GM12874 (cell line): Measurements from ENCODE around the gene STX8.

Experiments used
- TF ChIP-seq, protein P1 (sequence below): IDR thresholded peaks from 2 replicates; pipeline ENCODE4 v1.5.1; 2011; ENCODE audit warnings: low read depth, mild to moderate bottlenecking, control low read depth, low read length, moderate library complexity; ENCODE audit not compliant: insufficient read depth

Gene STX8

DNA sequence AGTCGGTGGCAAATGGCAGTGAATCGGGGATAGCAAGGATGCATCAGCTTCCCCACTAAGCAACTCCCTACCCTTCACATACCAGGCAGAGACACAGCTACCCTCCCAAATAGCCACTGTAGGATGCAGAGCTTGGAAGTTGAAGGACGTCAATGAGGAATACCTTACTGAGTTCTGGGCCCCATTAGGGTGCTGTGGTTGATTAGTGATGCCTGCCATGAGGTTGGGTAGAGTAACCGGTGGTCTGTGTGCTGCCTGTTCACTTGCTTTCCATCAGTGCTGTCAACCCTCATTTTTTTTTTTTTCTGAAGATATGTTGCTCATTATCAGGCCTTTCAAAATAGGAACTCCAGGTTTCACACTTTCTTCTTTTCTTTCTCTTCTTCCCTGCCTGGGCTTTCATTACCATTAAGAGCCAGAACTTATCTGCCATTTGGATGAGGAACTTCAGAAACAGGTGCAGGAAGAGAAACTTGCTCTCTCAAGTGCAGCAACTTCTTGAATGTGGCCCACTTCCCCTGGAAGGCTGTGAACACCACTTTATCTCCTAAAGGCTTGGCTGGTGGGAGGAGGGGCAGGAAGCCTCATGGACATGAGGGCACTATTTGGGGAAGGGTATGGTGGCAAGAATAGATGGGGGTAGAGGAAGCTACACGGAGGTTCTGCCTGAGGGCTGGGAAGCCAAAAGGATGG lies 370.8 kb downstream of the STX8 start:
- TF ChIP-seq, protein P1, sequence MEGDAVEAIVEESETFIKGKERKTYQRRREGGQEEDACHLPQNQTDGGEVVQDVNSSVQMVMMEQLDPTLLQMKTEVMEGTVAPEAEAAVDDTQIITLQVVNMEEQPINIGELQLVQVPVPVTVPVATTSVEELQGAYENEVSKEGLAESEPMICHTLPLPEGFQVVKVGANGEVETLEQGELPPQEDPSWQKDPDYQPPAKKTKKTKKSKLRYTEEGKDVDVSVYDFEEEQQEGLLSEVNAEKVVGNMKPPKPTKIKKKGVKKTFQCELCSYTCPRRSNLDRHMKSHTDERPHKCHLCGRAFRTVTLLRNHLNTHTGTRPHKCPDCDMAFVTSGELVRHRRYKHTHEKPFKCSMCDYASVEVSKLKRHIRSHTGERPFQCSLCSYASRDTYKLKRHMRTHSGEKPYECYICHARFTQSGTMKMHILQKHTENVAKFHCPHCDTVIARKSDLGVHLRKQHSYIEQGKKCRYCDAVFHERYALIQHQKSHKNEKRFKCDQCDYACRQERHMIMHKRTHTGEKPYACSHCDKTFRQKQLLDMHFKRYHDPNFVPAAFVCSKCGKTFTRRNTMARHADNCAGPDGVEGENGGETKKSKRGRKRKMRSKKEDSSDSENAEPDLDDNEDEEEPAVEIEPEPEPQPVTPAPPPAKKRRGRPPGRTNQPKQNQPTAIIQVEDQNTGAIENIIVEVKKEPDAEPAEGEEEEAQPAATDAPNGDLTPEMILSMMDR: no peak

DNA sequence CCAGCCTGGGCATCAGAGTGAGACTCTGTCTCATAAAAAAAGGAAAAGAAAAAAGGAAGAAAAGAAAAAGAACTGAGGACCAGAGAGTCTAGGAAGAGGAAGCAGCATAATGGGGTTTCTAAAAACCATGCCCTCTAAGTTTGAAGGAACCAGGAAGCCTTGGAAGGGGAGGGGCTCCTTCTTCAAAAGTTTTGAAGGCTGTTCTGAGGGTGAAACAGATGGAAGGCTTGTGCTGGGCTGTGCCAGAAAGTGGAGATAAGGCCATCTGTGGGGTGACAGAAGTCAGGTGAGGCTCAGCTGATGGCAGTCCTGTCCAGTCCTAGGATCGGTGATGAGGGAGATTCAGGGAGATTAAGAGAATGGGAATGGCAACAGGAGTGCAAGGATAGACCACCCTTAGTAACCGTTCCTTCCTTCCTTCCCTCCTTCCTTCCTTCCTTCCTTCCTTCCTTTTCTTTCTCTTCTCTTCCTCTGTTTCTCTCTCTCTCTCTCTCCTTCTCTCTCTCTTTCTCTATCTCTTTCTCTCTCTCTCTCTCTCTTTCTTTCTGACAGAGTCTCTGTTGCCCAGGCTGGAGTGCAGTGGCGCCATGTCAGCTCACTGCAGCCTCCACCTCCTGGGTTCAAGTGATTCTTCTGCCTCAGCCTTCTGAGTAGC lies 371.7 kb downstream of the STX8 start:
- TF ChIP-seq, protein P1: no peak

DNA sequence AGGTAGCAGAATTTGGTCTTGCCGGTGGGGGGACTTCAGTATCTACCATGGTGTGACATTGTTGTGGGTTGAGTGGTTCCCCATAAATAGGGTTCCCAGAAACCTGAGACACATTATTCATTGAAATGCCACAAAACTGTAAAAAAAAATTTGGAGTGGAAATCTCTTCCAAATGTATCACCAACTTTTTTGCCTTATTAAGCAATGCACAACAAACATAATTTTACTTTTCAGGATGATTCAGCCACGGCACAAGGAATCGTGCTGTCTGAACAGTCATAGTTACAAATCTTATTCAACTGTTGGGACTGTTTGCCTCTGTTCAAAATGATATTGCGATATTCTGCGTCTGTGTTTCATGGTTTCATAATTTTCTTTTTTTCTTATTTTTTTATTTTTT lies 373.1 kb downstream of the STX8 start:
- TF ChIP-seq, protein P1: no peak

DNA sequence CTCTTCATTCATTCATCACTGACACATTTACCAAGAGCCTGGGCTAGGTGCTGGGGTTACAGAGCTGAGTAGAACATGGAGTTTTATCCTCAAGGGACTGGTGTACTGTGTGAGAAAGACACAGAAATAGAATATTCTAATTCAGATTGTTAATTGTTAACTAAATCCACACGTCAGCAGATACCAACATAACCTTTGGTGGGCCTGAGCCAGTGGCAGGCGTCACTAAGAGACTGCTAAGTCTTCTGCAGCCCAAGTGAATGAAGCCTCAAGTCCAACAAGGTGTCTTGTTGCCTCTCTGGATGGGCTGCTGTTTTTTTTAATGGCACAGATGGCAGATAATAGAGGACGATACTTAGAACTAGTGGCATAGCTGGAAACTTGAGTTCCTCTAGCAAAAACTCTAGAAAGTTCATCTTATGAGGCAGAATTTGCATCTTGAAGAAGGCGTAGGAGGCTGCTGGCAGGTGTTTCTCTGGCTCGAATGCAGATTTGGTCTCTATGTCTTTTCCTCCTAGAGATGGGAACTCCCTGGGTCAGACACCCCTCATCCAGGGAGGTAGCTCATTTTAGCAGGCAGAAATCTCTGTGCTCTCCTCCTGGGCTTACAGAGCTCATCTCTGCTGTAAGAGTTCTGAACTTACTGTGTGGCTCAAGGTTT lies 374.8 kb downstream of the STX8 start:
- TF ChIP-seq, protein P1: no peak
